ENCODE measurements around the gene FOXJ1.

The FOXJ1 gene

DNA sequence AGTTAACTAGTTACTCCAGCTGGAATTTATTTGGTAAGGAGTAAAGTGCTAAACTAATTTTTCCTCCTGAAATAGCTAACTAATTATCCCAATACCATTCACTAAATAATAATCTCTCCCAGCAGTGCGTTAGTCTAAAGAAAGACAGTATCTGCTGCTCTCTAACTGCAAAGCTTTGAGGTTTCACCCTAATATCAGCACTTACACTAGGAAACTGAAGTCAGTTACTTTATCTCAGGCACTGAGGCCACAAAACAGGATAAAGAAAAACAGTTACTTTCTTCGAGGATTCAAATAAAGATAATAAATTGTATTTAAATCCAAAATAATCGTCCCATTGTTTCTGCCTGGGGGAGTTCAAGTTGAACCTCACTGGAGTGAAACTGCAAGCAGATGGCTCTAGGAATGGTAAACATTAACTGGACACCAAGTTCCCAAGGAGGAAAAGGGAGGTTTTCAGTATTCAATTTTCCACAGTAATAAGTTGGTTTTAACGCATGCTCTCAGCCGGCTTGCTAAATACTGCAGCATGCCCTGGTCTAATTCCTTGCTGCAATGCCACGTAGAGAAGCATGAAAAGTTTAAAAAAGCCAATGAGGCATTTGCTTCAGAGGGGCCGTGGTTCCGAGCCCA is 20.0 kb upstream of the FOXJ1 start:
- DNase-seq (ENCODE audit: low read depth), result no peak

DNA sequence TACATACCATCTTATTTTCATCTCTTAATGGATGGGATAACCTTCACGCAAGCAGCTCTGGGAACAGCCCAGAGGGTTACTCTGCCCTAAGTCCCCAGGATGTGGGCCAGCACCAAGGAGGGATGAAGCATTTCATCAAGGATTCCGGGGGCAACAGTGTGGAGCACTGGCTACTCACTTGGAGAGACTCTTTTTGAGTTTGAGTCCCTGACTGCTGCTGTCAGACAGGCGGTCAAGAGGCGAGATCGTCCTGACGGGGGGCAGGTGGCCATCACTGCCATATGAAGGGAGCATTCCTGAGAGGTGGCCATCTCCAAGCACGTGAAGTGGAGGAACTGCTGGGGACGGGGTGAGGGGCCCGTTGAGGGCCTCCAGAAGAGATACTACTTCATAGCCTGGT is 18.1 kb upstream of the FOXJ1 start:
- no peak for DNase-seq (ENCODE audit: low read depth)

DNA sequence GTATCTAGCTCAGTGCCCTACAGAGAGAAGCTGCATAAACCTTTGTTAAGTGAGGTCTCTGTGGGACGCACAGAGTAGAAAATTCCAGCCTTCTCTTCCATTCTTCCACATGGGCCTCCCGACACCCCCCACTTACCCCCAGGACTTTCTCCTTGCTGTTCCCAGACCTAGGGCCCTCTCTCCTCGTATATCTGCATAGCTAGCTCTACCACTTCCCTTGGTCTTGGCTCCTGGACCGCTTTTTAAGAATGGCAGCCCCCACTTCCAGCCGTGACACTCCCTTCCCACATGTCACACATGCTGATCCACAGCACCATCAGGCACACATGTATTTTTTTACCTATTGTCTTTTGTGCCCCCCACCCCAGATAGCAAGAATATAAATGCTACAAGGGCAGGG is 16.7 kb upstream of the FOXJ1 start:
- DNase-seq (ENCODE audit: low read depth), result no peak

DNA sequence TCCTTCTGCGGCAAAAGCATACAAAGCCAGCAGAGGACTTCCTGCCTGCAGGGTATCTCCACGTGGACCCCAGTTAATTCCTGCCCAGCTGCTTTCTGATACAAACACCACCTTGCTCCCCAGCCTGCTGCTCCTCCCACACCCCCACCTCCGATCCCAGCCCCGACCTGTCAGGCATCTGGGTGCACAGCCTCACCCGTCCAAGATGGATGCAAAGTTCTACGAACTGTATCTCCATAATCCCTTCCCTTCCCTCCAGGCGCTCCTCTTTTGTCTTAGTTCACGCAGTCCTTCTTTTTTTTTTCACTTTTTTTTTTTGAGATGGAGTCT is 15.6 kb upstream of the FOXJ1 start:
- no peak for DNase-seq (ENCODE audit: low read depth)

DNA sequence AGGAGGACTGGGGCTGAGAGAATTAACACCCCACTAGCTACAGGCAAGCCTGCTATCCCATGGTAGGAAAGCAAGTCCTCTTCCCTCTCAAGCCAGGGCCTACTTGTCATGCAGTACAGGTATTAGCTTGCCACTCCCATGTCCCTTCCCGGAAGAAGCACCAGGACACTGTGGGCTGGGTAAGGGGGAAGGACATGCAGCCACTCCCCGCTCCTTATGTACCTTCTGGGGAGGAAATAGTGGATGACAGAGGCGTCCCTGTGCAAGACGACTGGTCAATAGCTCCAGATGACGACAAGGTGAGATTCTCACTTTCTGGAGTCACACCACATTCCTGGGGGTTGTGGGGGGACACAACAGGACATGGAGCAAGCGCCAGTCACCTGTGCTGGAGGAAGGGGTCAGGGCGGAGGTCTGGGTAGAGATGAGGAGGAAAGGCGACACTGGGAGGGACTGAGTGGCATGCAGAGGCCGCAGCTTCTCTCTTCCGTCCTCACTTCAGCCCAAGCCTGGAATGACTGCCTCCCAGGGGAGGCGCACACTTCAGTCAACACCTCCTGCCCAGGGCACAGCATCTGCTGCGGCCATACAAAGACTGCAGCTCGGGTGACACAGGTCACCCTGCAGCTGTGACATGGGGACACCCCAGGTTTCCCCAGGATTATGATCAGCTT is 15.1 kb upstream of the FOXJ1 start:
- no peak for DNase-seq (ENCODE audit: low read depth)

DNA sequence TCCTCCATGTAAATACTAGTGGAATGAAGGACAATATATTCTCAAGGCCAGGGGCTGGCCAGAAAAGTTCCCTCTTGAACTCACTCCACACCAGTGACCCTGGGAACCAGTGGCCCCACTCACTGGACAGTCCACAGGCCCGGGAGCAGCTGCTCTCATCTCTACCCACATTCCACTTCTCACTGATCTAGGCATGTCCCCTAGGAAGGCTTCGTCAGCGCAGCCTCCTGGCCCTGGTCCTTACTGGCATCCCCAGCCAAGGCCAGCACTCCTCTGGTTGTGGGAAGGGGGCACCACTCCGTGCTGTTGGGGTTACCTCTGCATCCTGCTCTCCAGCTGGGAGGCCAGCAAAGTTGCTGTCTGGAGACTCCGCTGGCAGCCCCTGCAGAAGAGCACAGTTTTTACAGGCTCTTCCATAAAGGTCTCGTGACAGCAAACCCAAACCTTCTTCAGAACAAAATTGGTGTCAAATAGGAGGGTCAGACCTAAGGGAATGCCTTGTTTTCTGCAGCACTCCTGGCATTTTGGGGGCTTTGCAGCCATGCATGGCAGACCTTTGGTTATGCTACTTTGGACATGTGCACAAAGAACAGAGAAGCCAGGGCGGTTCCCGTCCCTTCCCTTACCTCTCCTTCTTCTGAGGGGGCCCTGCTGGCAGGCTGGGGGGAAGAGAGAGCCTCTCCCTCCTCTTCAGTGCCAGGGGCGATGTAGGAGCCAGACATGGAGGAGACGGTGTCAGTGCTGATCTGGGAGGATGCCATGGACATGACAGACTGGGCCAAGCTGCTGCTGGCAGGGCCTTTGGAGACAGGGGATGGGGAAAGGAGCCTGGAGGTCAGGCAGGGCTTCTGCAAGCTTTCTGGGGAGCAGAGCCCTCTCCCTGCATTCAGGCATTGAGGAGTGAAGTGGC is 14.1 kb upstream of the FOXJ1 start:
- no peak for DNase-seq (ENCODE audit: low read depth)

DNA sequence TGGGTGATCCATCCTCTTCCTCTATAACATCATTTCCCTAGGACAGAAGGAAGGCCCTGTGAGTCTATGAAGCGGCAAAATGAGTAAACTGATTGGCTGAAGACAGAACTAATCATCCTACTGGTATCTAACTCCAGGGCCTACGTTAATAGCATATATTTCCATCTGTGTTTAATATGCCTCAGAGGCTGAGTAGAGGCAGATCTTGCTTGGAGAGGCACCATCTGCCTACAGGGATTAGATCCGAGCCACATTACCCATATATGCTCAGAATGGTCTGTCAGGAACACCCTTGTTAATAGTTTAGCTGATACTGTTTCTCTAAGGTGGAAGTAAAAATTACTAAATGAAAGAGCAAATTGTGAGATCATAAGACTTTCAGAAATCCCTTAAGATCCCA is 13.2 kb upstream of the FOXJ1 start:
- DNase-seq (ENCODE audit: low read depth), result no peak

DNA sequence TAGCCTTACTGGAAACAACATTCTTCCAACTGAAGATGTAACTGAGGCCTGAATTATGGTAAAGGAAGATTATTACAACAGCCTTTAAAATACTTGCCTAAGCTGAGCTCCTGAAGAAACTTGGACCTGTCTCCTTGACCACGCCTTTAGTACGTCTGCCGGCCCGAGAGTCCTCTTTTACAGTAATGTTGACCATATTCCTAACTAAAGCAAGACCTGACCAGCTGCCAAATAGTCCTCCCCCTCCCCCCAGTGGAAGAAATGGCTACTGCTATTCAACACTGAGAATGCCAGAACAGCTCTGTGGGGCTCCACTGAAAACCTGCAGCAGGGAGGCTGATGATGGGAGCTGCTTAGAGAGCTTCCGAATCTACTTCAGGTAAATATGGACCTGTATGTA is 12.6 kb upstream of the FOXJ1 start:
- peak; percentile 34 for DNase-seq (ENCODE audit: low read depth)

DNA sequence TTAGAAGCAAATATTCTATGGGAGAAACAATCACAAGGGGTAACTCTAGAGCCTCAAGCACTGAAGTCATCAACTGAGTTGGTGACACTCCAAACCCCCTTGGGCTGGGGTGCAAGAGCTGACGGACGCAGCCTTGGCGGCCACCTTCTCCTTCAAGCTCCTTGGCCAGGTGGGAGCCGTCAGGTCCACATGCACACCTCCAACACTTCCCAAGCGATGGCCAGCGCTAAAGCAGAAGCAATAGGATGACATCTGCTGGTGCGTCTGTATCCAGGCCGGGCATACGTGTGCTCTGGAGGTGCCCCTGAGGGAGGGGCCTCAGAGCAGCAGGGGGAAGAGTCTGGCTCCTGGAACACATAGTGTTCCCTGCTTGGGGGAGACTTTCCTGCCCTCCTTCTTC is 12.2 kb upstream of the FOXJ1 start:
- DNase-seq (ENCODE audit: low read depth), result no peak

DNA sequence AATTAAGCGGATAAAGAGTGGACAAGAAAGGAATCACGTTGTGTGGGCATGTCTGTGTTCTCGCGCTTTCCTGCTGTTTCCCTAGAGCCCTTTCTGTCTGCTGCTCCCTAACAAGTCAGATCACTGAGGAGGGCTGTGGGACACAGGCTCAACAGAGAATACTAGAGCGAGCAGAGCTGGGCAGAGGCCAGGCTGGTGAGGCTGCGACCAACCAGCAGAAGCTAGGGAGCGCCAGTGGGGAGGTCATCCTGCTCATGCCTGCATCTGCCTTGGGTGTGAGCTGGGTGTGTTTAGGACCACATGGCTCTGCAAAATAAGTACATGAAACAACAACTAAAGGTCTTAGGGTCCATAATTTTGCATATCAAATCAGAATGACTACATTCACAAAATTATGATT is 11.5 kb upstream of the FOXJ1 start:
- no peak for DNase-seq (ENCODE audit: low read depth)

DNA sequence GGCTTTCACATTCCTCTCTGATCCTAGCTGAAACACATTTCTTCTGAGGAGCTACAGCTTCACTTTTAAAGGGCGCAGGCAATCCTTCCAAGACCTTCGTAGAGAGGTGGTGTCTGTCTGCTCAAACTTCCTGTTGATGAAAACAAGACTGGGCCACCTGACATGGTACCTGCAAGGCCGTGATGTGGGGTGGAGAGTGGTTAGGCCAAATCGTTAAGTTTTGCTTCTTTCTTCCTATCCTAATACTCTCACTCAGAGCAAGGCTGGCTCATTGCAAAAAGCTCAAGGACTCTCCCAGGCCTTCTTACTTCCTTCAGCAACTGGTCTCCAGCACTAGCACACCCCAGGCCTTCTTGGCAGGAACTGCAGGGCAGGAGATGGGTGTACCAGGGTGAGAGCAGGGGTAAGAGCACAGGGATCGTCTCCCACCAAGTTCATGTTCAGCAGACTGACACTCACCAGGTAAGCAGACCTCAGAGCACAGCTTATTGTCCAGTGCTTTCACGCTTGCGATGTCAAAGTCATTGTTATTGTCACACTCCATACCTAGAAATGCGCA is 10.9 kb upstream of the FOXJ1 start:
- DNase-seq (ENCODE audit: low read depth), result no peak

DNA sequence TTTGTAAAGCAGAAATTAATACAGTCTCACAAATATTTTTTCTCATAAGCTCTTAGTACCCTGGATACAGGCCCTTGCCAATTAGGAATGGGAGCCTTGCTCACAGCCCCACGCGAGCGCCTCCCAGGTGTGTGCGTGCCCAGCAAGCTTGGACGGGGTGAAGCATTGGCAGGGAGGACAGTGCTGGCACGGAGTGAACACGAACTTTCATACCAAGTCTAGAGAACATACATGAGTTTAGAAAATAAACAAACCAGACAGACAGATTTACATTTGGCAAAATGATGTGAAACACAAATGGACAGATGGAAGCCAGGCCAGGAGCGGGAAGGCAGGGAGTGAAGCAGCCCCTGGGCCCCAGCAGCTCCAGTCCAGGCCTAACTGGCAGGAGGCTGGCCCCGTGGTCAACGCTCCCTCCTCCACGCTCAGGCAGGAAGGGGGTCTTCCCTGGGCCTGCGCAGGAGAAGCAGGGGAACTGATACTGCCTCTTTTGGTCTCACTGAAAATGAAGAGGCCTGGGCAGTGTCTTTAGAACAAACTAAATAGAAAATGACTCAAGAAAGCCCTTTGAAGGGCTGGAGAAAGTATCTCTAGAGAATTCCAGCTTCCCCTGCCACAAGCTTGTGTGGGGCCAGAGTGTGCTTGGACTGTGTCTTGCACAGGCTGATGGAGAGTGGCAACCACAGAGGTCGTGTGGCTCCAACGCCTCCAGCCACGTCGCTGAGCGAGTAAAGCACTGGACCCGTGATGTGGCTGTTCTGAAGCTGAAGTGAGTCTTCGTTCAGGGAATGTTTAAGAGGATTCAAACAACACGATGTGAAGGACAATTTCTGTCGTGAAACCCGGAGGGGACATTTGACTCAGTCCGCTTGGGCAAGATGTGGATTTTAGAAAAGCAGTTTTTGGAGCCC is 9.9 kb upstream of the FOXJ1 start:
- DNase-seq (ENCODE audit: low read depth), result no peak

DNA sequence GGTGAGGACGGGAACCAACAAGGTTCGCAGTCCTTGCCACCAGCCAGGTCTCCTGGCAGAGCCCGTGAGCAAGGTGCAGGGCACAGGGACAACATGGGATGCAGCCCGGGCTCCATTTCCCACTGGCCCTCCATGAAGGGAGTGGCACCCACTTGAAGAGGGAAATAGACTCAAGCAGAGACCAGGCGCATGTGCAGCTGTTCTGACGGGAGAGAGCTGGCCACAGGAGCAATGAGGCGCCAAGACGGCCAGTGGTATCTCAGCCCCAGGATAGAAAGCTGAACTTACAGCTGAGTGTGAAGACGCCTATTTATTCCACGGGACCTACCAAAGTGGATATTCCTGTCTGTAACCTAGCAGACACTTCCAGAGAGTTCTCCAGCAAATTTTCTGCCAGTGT is 8.2 kb upstream of the FOXJ1 start:
- DNase-seq (ENCODE audit: low read depth), result no peak

DNA sequence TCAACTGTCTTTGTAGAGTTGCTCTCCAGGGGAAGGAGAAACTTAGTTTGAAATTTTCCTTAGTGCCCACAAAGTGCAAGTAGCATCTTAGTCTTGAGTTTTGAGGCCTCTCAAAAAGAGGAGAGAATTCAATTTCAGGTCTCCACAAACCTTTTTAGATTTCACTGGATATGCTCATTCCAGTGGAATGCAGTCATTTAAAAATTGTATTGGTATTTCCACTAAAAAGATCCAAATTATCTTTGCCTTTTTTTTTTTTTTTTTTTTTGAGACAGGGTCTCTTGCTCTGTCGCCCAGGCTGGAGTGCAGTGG is 6.9 kb upstream of the FOXJ1 start:
- no peak for DNase-seq (ENCODE audit: low read depth)

DNA sequence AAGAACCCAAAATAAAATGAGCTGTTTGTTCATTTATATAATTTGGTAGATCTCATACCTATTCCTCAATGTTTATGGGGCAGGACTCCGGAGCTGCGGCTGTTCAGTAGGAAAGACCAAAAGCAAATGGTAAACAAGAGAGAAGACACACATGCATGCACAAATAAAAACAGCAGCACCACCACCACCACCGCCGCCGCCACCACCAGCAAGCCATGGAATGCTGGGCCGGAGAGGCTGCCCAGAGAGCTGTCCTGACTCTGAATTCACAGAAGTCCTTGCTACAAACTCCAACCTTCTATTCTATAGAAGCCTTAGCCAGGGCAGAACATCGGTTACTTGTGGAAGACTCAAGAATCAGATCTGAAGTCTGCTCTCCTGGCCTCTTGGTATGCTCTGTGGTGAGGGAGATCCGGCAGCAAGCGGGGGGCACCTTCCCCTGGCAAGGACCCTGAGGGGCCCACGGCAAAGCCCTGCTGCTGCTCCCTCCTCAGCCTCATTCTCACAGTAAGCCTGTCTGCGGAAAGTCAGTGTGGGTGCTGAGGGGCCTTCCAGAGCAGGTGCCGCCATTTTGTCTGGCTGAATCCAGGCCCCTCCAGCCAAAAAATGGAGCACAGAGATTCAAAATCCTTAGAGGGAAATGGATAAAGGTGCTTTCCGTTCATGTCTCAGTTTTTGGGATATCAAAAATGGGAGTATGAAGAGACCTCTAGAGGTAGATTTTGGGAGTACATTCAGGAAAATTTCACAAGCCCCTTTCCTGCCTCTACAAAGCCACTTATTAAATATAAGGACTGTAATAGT is 6.4 kb upstream of the FOXJ1 start:
- no peak for DNase-seq (ENCODE audit: low read depth)

DNA sequence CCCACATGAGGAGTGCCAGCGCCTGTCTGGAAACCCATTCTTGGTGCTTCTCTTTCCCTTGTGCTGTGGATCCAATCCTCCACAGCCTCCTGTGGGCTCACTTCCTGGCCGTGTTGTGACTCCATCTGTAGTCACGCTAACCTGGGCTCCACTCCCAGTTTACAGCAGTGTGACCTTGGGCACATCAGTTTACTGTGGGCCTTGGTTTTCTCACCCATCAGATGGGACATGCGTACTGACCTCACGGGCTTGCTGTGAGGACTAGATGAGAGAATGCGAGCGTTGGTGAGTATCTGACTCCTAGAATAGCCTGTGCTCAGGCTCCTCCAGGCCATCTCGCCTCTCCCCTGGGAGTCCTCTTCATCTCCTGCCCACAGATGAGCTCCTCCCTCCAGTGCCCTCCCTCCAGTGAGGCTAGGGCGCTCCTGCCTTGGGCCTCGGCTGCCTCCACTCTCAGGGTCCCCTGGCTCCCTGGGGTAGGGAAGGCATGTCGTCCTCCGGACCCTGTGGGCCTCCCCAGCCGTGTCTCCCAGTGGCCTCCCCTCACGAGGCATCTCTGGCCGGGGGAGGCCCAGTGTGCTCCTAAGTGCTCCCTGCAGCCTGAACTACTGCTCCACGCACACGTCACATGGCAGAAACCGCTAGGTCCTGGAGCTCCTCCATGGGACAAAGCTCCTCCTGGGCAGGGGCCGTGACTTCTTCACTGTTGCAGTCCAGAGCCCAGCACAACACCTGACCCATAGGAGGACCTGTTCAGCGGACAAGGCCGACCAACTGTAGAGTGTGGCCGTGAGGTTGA is 5.2 kb upstream of the FOXJ1 start:
- no peak for DNase-seq (ENCODE audit: low read depth)

DNA sequence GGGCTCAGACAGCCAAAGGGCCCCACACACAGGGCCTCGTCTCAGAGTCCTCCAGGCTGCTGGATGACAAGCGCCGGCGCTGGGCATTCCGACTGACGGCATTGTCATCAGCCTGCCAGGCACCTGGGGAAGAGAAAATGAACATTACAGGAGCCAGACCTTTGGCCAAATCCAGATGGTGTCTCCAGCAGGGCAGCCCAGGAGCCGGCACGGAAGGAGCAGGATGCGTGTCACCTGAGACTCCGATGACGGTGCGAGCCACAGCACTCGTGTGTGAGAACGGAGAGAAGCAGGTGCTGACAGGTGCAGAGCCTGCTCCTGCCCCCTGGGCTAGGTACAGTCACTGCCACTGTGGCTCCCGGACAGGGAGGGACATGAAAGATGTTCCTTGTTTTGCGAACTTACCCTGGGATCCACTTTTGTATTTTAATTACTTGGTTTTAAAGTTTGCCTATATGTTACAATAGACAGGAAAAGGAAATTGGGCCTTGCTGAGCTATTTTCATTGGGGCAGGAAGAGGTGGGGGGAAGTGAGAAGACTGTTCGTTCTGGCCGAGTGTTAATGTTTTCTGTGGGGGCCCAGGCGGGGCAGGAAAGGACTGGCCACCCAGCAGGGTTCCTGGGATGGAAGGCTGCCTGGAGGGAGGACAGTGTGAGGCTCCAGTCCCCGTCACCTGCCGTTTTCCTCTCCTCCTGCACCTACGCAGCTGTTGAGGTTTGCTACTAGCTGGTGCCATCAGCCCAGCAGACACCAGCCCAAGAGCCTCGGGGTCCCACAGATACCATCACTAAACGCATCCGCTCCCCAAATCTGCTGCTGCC is 4.4 kb upstream of the FOXJ1 start:
- DNase-seq (ENCODE audit: low read depth), result no peak

DNA sequence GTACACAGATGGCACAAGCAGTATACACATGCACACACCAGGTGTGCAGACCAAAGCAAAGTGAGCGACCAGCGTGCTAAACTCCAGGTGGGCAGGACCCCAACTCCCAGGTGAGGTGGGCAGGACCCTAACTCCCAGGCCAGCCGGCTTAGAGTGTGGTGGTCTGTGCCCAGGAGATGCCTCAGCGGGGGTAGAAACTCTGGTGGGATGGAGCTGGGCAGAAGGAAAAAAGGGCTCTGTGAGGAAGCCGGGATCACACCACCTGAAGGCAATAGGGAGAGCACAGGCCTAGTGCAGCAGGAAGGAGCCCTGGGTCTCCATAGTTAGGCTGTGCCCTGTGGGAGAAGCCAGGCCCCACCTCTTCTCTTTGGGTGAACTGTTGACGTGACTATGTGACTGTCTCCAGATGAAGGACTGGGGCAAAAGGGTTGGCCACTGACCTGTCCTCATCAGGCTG is 1.6 kb upstream of the FOXJ1 start:
- no peak for DNase-seq (ENCODE audit: low read depth)

DNA sequence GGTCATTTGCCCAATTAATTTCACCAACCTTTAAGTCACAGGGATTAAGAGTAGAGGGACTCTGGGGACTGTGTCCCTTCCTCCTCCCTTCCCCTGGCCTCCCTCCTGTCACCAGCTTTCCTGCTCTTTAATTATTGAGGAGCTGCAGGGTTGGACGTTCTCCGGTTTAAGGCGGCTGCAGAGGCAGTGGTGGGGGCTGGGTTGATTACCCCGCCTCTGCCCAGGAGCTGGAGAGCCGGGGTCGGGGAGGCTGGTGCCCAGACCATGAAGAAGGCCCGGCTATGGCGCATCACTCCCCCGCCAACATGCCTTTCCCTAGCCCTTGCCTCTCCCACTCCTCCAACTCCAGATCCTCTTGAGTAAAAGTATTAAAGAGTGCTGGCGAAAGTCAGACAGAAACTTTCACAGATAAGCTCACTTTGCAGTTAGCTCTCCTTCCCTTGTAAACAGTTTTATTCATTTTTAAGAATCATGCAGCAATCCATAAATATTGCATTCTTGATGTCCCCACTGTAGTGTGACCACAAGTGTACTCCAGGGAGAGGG is 1.1 kb upstream of the FOXJ1 start:
- no peak for DNase-seq (ENCODE audit: low read depth)

Measured in fibroblast of the conjunctiva (primary cell).